ENCODE measurements around the gene KCNQ1. TPM values are rescaled to one million over a fixed set of nuclear protein-coding genes. Genes with fewer than 3 reads are reported as not detected.
A peak's percentile ranks its signal among the peaks of the same experiment; 100 is the strongest.
"Not testable (repeated sequence)": the region's sequence is repeated elsewhere in the genome, so short reads cannot be mapped to it uniquely, and the experiment has no call there.

KCNQ1 gene
- polyA plus RNA-seq, 10 donors, result 1.2 to 3.6 (median 2.4) TPM

GRCh38 chr11:2472428-2473186 is 27.8 kb downstream of the KCNQ1 start:
- DNase-seq, result no peak

DNA sequence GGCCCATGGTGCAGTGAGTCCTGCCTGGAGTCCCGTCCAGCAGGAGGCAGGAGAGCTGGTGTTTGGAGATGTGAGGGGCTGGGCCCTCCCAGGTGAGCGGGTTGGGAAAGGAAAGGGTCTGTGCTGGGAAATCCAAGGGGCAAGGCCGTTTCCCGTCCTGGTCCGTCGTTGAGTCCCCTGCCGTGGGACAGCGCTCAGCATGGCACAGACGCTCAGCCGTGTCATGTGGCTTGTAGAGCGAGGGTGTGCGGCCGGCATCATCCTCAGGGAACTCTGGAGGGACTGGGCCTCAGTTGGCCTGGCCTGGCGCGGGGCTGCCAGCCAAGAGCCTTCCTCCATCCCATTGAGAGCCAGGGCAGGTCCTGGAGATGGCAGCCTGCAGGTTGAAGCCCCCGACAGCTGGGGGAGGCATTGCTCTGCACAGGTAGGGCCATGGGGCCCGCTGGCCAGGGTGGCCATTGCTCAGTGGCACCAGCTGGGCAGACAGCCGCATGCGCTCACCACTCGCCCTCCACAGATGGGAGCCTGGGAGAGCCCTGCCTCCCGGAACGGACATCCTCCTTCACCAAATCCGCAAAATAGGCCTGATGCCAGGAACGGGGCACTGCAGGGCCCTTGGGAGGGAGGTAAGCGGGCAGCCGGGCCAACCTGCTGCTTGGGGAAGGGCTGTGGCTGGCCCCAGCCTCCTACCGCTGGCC is 28.7 kb downstream of the KCNQ1 start:
- no peak for DNase-seq

DNA sequence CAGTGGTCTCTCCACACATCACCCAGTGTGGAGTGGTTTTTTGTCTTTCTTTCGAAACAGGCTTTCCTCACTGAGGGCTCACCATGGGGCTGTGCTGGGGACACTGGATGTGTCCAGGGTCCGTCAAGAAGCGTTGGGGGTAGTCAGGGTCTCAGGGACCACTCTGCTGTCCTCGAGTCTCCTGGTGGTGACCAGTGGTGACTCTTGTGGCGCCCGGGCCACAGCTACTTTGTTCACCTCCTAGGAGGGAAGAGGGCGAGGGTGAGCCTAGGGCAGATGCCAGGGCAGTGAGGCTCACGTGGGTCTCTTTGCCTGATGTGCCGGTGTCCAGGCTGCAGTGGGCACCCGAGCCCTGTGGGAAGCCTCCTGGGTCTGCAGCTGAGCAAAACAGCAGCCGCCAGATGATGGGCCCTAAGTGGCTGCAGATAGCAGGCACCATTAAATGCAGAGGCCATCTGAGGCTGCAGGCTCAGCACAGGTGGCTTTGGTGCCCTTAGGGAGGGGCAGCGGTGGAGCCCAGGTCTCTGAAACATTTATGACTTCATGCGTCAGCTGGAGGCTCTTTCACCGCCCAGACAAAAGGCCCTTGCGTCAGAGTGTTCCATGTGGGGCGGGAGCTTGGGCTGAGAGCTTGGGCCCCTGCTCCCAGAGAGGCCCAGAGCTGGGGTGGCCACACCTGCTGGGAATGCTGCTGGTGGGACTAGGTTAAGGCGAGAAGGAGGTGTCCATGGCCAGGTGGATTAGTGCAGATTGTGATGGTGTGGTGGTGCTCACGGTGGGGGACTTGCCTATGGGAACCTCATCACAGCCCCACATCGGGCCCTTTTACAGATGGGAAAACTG is 29.5 kb downstream of the KCNQ1 start:
- no peak for DNase-seq

DNA sequence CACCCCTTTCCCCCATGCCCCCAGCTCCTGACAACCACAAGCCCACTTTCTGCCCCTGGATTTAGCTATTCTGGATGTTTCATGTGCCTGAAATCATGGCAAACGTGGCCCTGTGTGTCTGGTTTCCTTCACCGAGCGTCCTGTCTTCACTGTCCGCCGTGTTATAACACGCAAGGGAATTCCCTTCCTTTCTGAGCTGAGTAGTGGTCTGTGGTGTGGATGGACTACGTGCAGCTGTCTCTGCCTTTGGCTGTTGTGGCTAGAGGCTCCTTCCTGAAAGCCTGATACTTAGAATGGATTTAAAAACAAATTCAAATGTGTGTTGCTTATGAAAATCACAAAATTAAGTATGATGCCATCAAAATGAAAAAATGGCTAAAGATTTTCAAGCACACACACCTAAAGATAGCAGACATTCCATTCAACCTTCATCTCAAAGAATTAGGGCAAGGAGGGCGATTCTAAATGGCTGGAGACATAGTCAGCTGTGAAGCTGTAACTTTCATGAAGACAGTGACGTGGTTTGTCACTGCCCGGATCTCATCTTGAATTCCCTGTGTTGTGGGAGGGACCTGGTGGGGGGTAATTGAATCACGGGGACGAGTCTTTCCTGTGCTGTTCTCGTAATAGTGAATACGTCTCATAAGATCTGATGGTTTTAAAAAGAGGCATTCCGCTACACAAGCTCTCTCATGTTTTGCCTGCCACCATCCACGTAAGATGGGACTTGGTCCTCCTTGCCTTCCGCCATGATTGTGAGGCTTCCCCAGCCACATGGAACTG is 30.5 kb downstream of the KCNQ1 start:
- no peak for DNase-seq

DNA sequence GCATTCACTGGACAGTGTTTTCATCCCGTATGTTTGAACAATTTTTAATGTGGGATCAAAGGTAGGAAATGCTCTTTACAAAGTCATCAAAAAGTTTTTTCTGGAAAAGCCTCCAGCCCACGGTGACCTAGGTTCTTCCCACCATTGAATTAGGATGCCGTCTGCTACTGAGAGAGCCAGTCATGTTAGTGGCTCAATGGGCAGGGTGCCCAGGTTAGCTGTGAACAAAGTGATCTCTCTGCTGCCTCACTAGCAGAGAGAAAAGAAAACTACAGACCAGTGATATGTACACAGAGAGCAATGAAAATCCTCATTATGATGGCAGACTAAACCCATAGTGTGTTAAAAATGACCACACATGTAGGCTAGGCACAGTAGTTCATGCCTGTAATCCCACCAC is 32.4 kb downstream of the KCNQ1 start:
- no peak for DNase-seq

DNA sequence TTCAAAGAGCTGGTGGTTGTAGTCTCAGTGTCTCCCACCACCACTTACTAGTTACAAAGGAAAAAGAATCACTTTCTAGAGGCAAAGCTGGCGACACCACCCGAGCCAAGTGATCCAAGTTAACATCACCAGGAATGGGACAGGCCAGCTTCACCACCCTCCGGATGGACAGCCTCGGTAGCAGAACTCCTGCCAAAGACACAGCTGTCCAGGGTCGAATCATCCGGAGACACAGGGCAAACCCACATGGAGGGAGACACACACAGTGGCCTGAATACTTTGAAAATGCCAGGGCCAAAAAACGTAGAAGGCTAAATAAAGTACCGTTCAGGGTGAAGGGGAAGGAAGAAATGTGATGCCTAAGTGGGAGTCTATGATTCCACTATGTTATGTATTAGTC is 33.1 kb downstream of the KCNQ1 start:
- DNase-seq, result no peak

DNA sequence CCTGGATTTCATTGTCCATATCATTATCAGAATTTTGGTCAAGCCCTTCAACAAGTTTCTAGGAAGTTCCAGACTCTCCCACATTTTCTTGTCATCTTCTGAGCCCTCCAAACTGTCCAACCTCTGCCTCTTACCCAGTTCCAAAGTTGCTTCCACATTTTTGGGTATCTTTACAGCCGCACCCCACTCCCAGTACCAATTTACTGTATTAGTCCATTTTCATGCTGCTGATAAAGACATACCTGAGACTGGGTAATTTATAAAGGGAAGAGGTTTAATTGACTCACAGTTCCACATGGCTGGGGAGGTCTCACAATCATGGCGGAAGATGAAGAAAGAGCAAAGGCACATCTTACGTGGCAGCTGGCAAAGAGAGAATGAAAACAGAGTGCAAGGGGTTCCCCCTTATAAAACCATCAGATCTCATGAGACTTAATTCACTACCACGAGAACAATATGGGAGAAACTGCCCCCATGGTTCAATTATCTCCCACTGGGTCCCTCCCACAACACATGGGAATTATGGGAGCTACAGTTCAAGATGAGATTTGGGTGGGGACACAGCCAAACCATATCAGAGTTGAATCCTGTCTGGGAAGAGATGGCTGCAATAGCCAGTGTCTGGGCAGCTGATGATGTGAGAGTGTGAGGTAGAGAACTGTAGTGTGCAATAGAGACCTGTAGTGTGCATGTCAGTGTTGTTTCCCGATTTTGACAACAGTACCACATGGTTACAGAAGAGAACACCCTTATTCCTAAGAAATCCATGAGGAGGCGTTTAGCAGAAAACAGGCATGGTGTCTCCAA is 35.5 kb downstream of the KCNQ1 start:
- not testable (repeated sequence) for DNase-seq

DNA sequence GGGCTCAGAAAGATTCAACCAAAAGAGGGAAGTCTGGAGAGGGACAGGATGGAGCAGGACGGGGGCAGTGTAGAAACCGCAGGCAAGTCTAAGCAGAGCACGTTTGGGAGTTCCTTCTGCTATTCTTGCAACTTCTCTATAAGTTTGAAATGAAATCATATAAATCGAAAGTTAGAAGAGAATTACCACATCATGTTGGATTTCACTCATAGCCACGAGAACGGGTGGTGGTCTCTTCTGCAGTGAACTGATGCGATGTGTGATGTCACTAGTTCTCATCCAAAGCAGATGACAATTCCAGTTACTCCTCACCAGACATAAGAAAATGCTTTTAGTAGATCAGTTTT is 36.0 kb downstream of the KCNQ1 start:
- DNase-seq, result no peak

- DNase-seq, result no peak
Observed at GRCh38 chr11:2481253-2481652, 36.4 kb downstream of the KCNQ1 start.

- DNase-seq, result no peak
Observed at GRCh38 chr11:2482204-2482603, 37.4 kb downstream of the KCNQ1 start.

- no peak for DNase-seq
Observed at GRCh38 chr11:2482745-2483144, 37.9 kb downstream of the KCNQ1 start.

GRCh38 chr11:2483426-2483825 is 38.6 kb downstream of the KCNQ1 start:
- no peak for DNase-seq

DNA sequence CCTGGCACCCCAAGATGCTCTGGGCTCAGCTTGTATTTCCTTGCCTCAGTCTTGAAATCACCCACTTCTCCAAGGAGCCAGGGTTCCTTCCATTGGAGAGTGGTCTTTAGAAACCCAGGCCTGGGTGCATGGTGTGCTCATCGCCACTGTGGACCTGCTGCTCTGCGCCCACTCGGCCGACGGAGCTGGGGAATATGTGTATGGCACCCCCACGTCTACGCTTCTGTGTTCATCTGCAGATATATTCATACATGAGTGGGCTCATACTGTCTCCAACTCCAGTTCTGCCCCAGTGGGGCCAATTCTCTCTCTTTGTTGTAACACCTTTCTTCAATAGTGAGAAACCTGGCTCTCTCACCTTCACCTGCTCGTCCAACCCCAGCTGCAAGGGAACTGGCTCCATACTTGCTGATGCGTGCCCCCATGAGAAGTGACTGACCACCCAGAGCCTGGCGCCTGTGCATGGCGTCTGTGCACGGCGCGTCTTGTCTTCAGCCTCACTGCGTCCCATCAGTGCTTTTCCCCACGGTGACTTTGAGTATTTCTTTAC is 39.8 kb downstream of the KCNQ1 start:
- DNase-seq, result no peak

DNA sequence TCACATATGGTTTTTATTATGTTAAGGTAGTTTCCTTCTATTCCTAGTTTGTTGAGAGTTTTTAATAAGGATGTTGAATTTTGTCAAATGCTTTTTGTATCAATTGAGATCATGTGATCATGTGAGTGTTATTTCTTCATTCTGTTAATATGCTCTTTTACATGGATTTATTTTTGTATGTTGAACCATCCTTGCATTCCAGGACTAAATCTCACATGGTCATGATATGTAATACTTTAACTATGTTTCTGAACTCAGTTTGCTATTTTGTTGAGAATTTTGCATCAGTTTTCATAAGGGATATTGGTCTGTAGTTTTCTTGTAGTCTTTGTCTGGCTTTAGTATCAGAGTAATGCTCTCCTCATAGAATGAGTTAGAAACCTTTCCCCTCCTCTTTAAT is 43.2 kb downstream of the KCNQ1 start:
- DNase-seq, result no peak

GRCh38 chr11:2489083-2489482 is 44.3 kb downstream of the KCNQ1 start:
- DNase-seq, result no peak

- DNase-seq, result not testable (repeated sequence)
Observed at GRCh38 chr11:2497951-2498350, 53.1 kb downstream of the KCNQ1 start.

DNA sequence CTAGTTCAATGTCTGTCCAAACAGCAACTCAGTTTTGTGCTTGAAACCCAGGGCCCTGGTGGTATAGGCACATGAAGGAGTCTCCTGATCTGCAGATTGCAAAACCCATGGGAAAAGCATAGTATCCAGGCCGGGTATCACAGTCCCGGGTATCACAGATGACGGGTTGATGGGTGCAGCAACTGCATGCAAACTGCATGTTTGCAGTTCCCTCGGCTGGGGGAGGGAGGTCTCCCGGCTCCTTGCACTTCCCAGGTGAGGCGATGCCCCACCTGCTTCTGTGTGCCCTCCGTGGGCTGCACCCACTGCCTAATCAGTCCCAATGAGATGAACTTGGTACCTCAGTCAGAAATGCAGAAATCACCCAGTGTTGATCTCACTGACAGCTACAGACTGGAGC is 53.9 kb downstream of the KCNQ1 start:
- DNase-seq, result no peak

DNA sequence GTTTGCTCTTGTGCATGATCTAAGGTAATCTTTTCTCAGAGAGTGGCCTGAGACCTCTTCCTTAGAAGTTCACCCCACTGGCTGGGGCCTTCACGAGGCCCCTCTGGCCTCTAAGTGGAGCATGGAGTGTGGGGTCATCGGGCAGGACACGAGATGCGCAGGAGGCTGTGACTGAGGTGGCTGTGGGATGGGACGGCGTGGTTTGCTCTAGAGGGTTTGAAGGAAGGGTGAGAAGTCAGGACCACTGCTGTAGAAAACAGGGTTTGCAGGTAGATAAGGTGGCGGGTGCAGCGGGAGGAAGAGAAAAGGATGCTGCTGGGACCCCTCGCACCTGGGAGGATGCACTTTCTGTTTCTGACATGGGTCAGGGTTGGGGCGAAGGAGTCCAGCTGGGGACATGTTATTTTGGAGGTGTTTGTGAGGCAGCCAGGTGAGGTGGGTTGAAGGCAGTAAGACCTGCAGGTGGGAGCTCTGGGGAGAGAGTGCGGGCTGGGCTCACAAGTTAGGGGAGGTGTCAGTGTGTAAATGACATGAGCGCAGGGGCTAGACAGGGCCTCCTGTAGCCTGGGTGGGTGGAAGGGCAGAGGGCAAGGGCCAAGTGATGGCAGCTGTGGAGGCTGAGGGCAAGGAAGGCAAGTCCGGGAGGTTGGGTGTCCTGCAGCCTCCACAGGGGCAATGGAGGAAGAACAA is 62.5 kb downstream of the KCNQ1 start:
- DNase-seq, result peak in 1 of 3 donors; percentile 0

- DNase-seq, result peak in 1 of 3 donors; percentile 0
Observed at GRCh38 chr11:2507945-2508749, 63.3 kb downstream of the KCNQ1 start.

Data from muscle of back (tissue), 11 donors.